GM12878 (cell line): ENCODE measurements around the gene MMP11.

ENCODE experiments used
- PBX3 ChIP-seq: IDR thresholded peaks from 2 replicates; pipeline ENCODE4 v1.6.1; 2011; ENCODE audit warnings: mild to moderate bottlenecking, low read depth, low read length, moderate library complexity; ENCODE audit not compliant: insufficient replicate concordance
- RBBP5 ChIP-seq: fragments of 200-600 bp; sonication (generic); conservative IDR thresholded peaks from 2 replicates; pipeline ENCODE4 v1.6.1; 2016
- ZBTB33 ChIP-seq: fragments of 450-650 bp; IDR thresholded peaks from 2 replicates; pipeline ENCODE4 v1.6.1; 2017; ENCODE audit warnings: mild to moderate bottlenecking

GRCh38 chr22:23756891-23757290, 15.8 kb upstream of the MMP11 start:
- TF ChIP-seq ZBTB33: no peak
- no peak for TF ChIP-seq PBX3
- no peak for TF ChIP-seq RBBP5
